Neural progenitor cell (in vitro differentiated cells): Measurements from ENCODE around the gene CNKSR1.

ENCODE experiments used
- EZH2 ChIP-seq: fragments of 200-600 bp; sonication (generic); IDR thresholded peaks from 2 replicates; pipeline ENCODE4 v1.6.1; 2017; ENCODE audit warnings: antibody characterized with exemption, mild to moderate bottlenecking, moderate library complexity
- TF ChIP-seq, protein P1 (sequence below): fragments of 200-600 bp; sonication (generic); IDR thresholded peaks from 2 replicates; pipeline ENCODE4 v1.5.1; 2017; ENCODE audit warnings: antibody characterized with exemption, mild to moderate bottlenecking

DNA sequence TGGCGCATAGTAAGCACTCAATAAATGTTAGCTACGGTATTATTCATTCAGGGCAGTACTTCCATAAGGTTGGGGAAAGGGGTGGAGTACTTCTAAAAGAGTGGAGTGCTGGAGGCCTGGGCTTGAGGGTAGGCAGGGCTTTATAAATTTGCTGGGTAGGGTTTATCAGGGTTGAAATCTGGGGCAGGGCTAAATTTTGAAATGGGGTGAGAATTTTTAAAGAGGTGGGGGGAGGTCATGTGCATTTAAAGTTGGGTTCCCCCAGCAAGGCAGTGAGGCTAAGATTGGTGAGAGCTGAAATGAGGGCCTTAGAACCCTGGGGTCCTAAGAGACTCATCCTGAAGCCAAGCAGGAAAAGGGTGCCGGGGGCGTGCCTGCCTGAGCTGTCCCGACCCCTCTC is 23.1 kb downstream of the CNKSR1 start:
- TF ChIP-seq, protein P1, sequence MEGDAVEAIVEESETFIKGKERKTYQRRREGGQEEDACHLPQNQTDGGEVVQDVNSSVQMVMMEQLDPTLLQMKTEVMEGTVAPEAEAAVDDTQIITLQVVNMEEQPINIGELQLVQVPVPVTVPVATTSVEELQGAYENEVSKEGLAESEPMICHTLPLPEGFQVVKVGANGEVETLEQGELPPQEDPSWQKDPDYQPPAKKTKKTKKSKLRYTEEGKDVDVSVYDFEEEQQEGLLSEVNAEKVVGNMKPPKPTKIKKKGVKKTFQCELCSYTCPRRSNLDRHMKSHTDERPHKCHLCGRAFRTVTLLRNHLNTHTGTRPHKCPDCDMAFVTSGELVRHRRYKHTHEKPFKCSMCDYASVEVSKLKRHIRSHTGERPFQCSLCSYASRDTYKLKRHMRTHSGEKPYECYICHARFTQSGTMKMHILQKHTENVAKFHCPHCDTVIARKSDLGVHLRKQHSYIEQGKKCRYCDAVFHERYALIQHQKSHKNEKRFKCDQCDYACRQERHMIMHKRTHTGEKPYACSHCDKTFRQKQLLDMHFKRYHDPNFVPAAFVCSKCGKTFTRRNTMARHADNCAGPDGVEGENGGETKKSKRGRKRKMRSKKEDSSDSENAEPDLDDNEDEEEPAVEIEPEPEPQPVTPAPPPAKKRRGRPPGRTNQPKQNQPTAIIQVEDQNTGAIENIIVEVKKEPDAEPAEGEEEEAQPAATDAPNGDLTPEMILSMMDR = no peak
- TF ChIP-seq EZH2 = no peak
